Endothelial cell of umbilical vein (primary cell): Measurements from ENCODE around the gene HMGA1. TPM values are rescaled to one million over a fixed set of nuclear protein-coding genes. Genes with fewer than 3 reads are reported as not detected.
A peak's percentile ranks its signal among the peaks of the same experiment; 100 is the strongest.

Experiments
- BruUV-seq: library from RNA; stranded (reverse); fragments of 400-500 nt; replicated peaks from 2 replicates; lab custom pipeline; 2021; lab: Mats Ljungman, UMichigan
- CTCF ChIA-PET: fragments of 300-600, 350-600 bp; sonication (Branson Sonifier 250); formaldehyde crosslinking; loops from one replicate; lab custom pipeline; 2021; ENCODE audit warnings: antibody characterized with exemption, inconsistent platforms; lab: Charles Lee
- POLR2A ChIA-PET: fragments of 300-600, 350-600 bp; sonication (Branson Sonifier 250); formaldehyde crosslinking; loops from one replicate; lab custom pipeline; 2021; ENCODE audit warnings: antibody characterized with exemption, inconsistent platforms; lab: Charles Lee
- DNase-seq: peaks from one replicate; pipeline ENCODE4 v3.0.0-alpha.2; 2011; ENCODE audit warnings: low read depth, low spot score
- FAIRE-seq: peaks from 2 replicates; lab custom pipeline; 2011; peaks lifted over from hg19 to GRCh38; lab: Jason Lieb, UNC
- H2AFZ ChIP-seq: 2 replicates; pipeline ENCODE4 v1.6.0; 2012; ENCODE audit warnings: low read depth, low read length, control low read depth, inconsistent platforms
- H3K27ac ChIP-seq: 2 replicates; pipeline ENCODE4 v1.5.1; 2011; ENCODE audit warnings: low read depth, mild to moderate bottlenecking, control low read depth, low read length, moderate library complexity; ENCODE audit not compliant: insufficient read depth
- H3K27me3 ChIP-seq, 2 experiments: 2 replicates each; pipeline versions ENCODE4 v1.6.0 to v1.6.1; 2011; ENCODE audit warnings: low read length in 2 of 2, mixed read lengths in 1 of 2; ENCODE audit not compliant: control insufficient read depth in 2 of 2, insufficient read depth in 2 of 2
- H3K36me3 ChIP-seq, 2 experiments: 2 replicates in 1 of 2; 3 replicates in 1 of 2; pipeline ENCODE4 v1.5.1; 2011; ENCODE audit warnings: low read length in 2 of 2, mild to moderate bottlenecking in 1 of 2, moderate library complexity in 1 of 2; ENCODE audit not compliant: control insufficient read depth in 2 of 2, insufficient read depth in 2 of 2; ENCODE audit errors: extremely low read depth in 1 of 2
- H3K4me1 ChIP-seq: 3 replicates; pipeline ENCODE4 v1.5.1; 2011; ENCODE audit warnings: mild to moderate bottlenecking, low read length; ENCODE audit not compliant: control insufficient read depth, insufficient read depth; ENCODE audit errors: extremely low read depth
- H3K4me2 ChIP-seq: 2 replicates; pipeline ENCODE4 v1.6.1; 2011; ENCODE audit warnings: low read length, control low read depth, mixed read lengths; ENCODE audit not compliant: insufficient read depth
- H3K4me3 ChIP-seq, 3 experiments: fragments of 200-600 bp in 1 of 3; sonication (generic), shearing (Covaris generic) in 1 of 3; replicated peaks in 1 of 3; 2 replicates each; pipeline ENCODE4 v1.5.1; 2011 to 2016; ENCODE audit warnings: control low read depth in 3 of 3, low read length in 3 of 3, mild to moderate bottlenecking in 2 of 3, inconsistent platforms in 1 of 3, low read depth in 1 of 3, moderate library complexity in 1 of 3; ENCODE audit not compliant: insufficient read depth in 1 of 3
- H3K79me2 ChIP-seq: 2 replicates; pipeline ENCODE4 v1.6.0; 2012; ENCODE audit warnings: low read length, inconsistent platforms; ENCODE audit not compliant: control insufficient read depth, insufficient read depth
- H3K9ac ChIP-seq: replicated peaks from 2 replicates; pipeline ENCODE3; 2011; ENCODE audit warnings: low read length, control low read depth; ENCODE audit not compliant: insufficient read depth; ENCODE audit errors: extremely low read depth
- H3K9me1 ChIP-seq: replicated peaks from 3 replicates; pipeline ENCODE4 v1.6.0; 2011; ENCODE audit warnings: mild to moderate bottlenecking, low read length; ENCODE audit not compliant: control insufficient read depth, insufficient read depth; ENCODE audit errors: extremely low read depth
- H3K9me3 ChIP-seq: replicated peaks from 2 replicates; pipeline ENCODE4 v1.5.1; 2012; ENCODE audit warnings: low read length, inconsistent platforms; ENCODE audit not compliant: control insufficient read depth, insufficient read depth
- H4K20me1 ChIP-seq: replicated peaks from 2 replicates; pipeline ENCODE3; 2011; ENCODE audit warnings: mild to moderate bottlenecking, low read length; ENCODE audit not compliant: control insufficient read depth, insufficient read depth; ENCODE audit errors: extremely low read depth
- EZH2 ChIP-seq: IDR thresholded peaks from 2 replicates; pipeline ENCODE4 v1.6.1; 2012; ENCODE audit warnings: borderline replicate concordance, low read depth, mild to moderate bottlenecking, moderate library complexity, low read length, inconsistent platforms; ENCODE audit not compliant: severe bottlenecking
- FOS ChIP-seq: IDR thresholded peaks from 2 replicates; pipeline ENCODE4 v1.6.1; 2011; ENCODE audit warnings: mild to moderate bottlenecking, low read length, moderate library complexity, borderline replicate concordance; ENCODE audit not compliant: insufficient read depth
- GATA2 ChIP-seq: IDR thresholded peaks from 2 replicates; pipeline ENCODE4 v1.7.0; 2011; ENCODE audit warnings: low read depth, mild to moderate bottlenecking, moderate library complexity, mixed read lengths, low read length; ENCODE audit not compliant: insufficient read length, insufficient read depth
- JUN ChIP-seq: IDR thresholded peaks from 2 replicates; pipeline ENCODE4 v1.6.1; 2011; ENCODE audit warnings: borderline replicate concordance, low read depth; ENCODE audit not compliant: insufficient read length, insufficient read depth
- MYC ChIP-seq: IDR thresholded peaks from one replicate; pipeline ENCODE4 v1.6.1; 2011; ENCODE audit warnings: mild to moderate bottlenecking, low read depth, low read length
- POLR2A ChIP-seq: IDR thresholded peaks from 2 replicates; pipeline ENCODE4 v1.6.1; 2012; ENCODE audit warnings: low read depth, mild to moderate bottlenecking, control low read depth, low read length
- POLR2AphosphoS5 ChIP-seq: IDR thresholded peaks from 2 replicates; pipeline ENCODE4 v1.6.1; 2012; ENCODE audit warnings: low read depth, mild to moderate bottlenecking, control low read depth, low read length, moderate library complexity; ENCODE audit not compliant: insufficient read depth
- dilution Hi-C: fragments of 300-500 bp; cut with MboI; formaldehyde crosslinking; loops from one replicate; pipeline ENCODE4 v1.15.0; 2019; ENCODE audit warnings: low sequenced_read_pairs; ENCODE audit not compliant: extremely low pct_ligation_motif_present
- intact Hi-C: fragments of 100-400 bp; cut with micrococcal nuclease; formaldehyde crosslinking; loops from one replicate; pipeline ENCODE4 v1.10.0; 2022
- polyA plus RNA-seq, 4 experiments: library from polyadenylated mRNA; depleted of rRNA in 3 of 4; stranded (reverse) in 3 of 4; unstranded in 1 of 4; fragments of >200 nt; gene quantifications; 2 replicates each; pipeline versions ENCODE4 v1.2.1 to v1.2.3, GENCODE V29; 2011 to 2012; ENCODE audit warnings: missing spikeins in 1 of 4
- total RNA-seq: library from RNA; stranded (reverse); gene quantifications from 2 replicates; pipeline ENCODE4 v1.2.3, GENCODE V29; 2021
- TF ChIP-seq, protein P1 (sequence below), 2 donors: IDR thresholded peaks; 1 replicate in 1 of 2; 2 replicates in 1 of 2; pipeline ENCODE4 v1.5.1; 2011; ENCODE audit warnings: low read length in 2 of 2, mild to moderate bottlenecking in 2 of 2, moderate library complexity in 2 of 2, control low read depth in 1 of 2, inconsistent platforms in 1 of 2, low read depth in 1 of 2; ENCODE audit not compliant: insufficient read depth in 1 of 2; ENCODE audit errors: extremely low read depth in 1 of 2
- TF ChIP-seq, protein P2 (sequence below): IDR thresholded peaks from 2 replicates; pipeline ENCODE4 v1.6.1; 2011; ENCODE audit not compliant: insufficient read depth, insufficient read length

Gene HMGA1
- total and polyA plus RNA-seq, 2 donors (not counting 3 experiments of a cell fraction or from before 2014, with no cell fraction given): 425 to 1,108 TPM

DNA sequence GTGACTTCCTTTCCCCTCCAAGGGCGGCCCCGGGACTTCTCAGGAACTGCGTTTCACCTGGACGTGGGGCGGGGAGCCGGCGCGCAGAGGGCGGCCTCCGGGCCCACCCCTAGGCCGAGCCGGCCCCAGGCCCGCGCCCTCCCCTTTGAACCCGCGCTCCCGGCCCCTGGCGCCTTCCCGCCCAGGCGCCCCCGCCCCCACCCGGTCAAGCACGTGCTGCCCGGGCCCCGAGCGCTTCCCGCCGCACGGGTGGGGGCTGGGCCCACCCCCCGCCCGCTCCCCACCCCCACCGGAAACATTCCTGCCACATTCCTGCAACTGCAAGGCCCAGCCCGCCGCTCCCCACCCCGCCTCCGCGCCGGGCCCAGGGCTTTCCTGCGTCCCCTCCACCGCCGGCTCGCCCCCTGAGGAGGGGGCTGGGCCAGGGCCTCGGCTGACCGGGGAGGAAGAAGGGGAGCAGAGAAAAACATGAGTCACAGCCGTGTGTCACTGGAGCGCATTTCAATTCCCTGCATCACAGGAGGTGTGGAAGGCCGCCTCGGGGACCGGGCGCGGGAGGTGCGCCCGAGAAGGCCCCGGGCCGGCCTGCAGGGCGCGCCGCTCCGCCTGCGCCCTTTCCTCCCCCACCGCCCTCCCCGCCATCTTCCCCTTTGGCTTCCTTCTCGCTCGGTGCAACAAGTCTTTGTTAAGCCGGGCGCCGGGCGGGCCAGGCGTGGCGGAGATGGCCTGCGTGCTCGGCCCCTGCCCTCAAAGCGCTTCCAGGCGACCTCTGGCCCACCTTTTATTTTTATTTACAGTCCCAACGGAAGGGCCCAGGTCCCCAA, 1.2 kb upstream of the HMGA1 start:
- H3K27ac ChIP-seq: peak overlapping the region; percentile 91
- DNase-seq (peak; percentile 86), FAIRE-seq (peak; percentile 95)
- H3K27me3 ChIP-seq: no peaks in the 10 kb centered on the region
- H3K9me3 ChIP-seq: no peaks in the 10 kb centered on the region
- no peaks in the 10 kb centered on the region for H4K20me1 ChIP-seq
- TF ChIP-seq POLR2A: peak; percentile 87
- TF ChIP-seq POLR2AphosphoS5: peak; percentile 94
- TF ChIP-seq FOS: peak; percentile 96
- peak; percentile 49 for TF ChIP-seq MYC
- TF ChIP-seq, protein P1, sequence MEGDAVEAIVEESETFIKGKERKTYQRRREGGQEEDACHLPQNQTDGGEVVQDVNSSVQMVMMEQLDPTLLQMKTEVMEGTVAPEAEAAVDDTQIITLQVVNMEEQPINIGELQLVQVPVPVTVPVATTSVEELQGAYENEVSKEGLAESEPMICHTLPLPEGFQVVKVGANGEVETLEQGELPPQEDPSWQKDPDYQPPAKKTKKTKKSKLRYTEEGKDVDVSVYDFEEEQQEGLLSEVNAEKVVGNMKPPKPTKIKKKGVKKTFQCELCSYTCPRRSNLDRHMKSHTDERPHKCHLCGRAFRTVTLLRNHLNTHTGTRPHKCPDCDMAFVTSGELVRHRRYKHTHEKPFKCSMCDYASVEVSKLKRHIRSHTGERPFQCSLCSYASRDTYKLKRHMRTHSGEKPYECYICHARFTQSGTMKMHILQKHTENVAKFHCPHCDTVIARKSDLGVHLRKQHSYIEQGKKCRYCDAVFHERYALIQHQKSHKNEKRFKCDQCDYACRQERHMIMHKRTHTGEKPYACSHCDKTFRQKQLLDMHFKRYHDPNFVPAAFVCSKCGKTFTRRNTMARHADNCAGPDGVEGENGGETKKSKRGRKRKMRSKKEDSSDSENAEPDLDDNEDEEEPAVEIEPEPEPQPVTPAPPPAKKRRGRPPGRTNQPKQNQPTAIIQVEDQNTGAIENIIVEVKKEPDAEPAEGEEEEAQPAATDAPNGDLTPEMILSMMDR (IDR thresholded peaks at IDR 0.05; ENCODE audit: extremely low read depth in 1 of 2, insufficient read depth in 1 of 2, low read depth in 1 of 2, low read length in 2 of 2): peak in 1 of 2 donors; percentile 6
- TF ChIP-seq JUN: peak; percentile 53
- no peak for TF ChIP-seq GATA2
- no peak for TF ChIP-seq EZH2
- TF ChIP-seq, protein P2, sequence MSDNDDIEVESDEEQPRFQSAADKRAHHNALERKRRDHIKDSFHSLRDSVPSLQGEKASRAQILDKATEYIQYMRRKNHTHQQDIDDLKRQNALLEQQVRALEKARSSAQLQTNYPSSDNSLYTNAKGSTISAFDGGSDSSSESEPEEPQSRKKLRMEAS: peak; percentile 8
- intact Hi-C loops (loop anchor here (1.0 to 5.0 kb wide), 5 partner anchors 9 to 522 kb away; partner anchors contain the start of gene SNRPC), dilution Hi-C loops (no loop called here)
- BruUV-seq: no TSS peak
- H3K4me3 ChIP-seq: peak overlapping the region in 2 of 3 experiments; percentile 52 to 94
- H3K36me3 ChIP-seq: peaks cover 0 to 5% of the 10 kb centered on the region in 2 experiments
- H3K9ac ChIP-seq: peak overlapping the region; percentile 68
- H3K4me1 ChIP-seq: peaks cover 34% of the 10 kb centered on the region
- POLR2A ChIA-PET: interaction anchor here (1.1 to 2.0 kb wide), 4 partner anchors 8 to 71 kb away, joined by 3 to 35 read pairs (median 12); partner anchors contain the start of gene SMIM29
- CTCF ChIA-PET: interaction anchor here (1.7 to 2.0 kb wide), 3 partner anchors 12 to 180 kb away, joined by 8 to 23 read pairs (median 12); no protein-coding TSS in a partner anchor
- H3K79me2 ChIP-seq: peaks cover 37% of the 10 kb centered on the region
- H3K4me2 ChIP-seq: peak overlapping the region; percentile 92
- no peaks in the 10 kb centered on the region for H3K9me1 ChIP-seq
- no peak overlapping the region for H2AFZ ChIP-seq
